ENCODE measurements around the gene TPRG1. TPM values are rescaled to one million over a fixed set of nuclear protein-coding genes. Genes with fewer than 3 reads are reported as not detected.

The TPRG1 gene
- 10 to 100 TPM in 1 of 4 donors, 1 to 10 TPM in 1, under 1 TPM in 1, not detected in 1; 0.66 to 23.1 (median 5.6) TPM for total RNA-seq

GRCh38 chr3:189171707-189172106, at the start of gene TPRG1:
TPRG1 (plus strand) TSS chr3:189171971; CDS start chr3:189207385, 35,414 bp downstream.
- Histone ChIP-seq H3K4me3 (no peak within 1 kb of the TSS), H3K36me3 (no peaks in the 10 kb centered on the region), H3K27ac (no peak within 1 kb of the TSS), H3K27me3 (no peaks in the 10 kb centered on the region), H3K9me3 (no peaks in the 10 kb centered on the region), H3K4me1 (no peaks in the 10 kb centered on the region)
- no peak for DNase-seq
- TF ChIP-seq CTCF (IDR thresholded peaks at IDR 0.05): no peak
- TF ChIP-seq POLR2A (IDR thresholded peaks at IDR 0.05): no peak

- Histone ChIP-seq H3K9me3 (no peaks in the 10 kb centered on the region), H3K4me3 (no peak overlapping the region), H3K27ac (peak overlapping the region in 2 of 4 donors; percentile 1 to 9), H3K4me1 (peaks cover 0 to 7% (median 0%) of the 10 kb centered on the region in 4 donors), H3K27me3 (no peaks in the 10 kb centered on the region), H3K36me3 (no peaks in the 10 kb centered on the region)
- DNase-seq: no peak
- TF ChIP-seq CTCF (IDR thresholded peaks at IDR 0.05) (no peak), POLR2A (IDR thresholded peaks at IDR 0.05) (no peak)
These were observed 49.7 kb upstream of the TPRG1 start for GRCh38 chr3:189122110-189122509.

GRCh38 chr3:189122526-189123205, 49.1 kb upstream of the TPRG1 start:
- no peaks in the 10 kb centered on the region for H3K27me3 ChIP-seq
- no peak overlapping the region for H3K4me3 ChIP-seq
- H3K27ac ChIP-seq: peak overlapping the region in 3 of 4 donors; percentile 1 to 9 (median 7)
- no peak for DNase-seq
- no peaks in the 10 kb centered on the region for H3K36me3 ChIP-seq
- peaks cover 0 to 7% (median 0%) of the 10 kb centered on the region in 4 donors for H3K4me1 ChIP-seq
- TF ChIP-seq POLR2A (IDR thresholded peaks at IDR 0.05) (no peak), CTCF (IDR thresholded peaks at IDR 0.05) (no peak)
- H3K9me3 ChIP-seq: no peaks in the 10 kb centered on the region

GRCh38 chr3:189123595-189124387, 48.0 kb upstream of the TPRG1 start:
- Histone ChIP-seq H3K36me3 (no peaks in the 10 kb centered on the region), H3K27ac (peak overlapping the region in 2 of 4 donors; percentile 1 to 38), H3K27me3 (no peaks in the 10 kb centered on the region), H3K9me3 (no peaks in the 10 kb centered on the region), H3K4me1 (peaks cover 0 to 7% (median 0%) of the 10 kb centered on the region in 4 donors), H3K4me3 (no peak overlapping the region)
- DNase-seq: peak in 1 of 3 donors; percentile 53
- TF ChIP-seq POLR2A (IDR thresholded peaks at IDR 0.05) (no peak), CTCF (IDR thresholded peaks at IDR 0.05) (no peak)

GRCh38 chr3:189132231-189132671, 39.5 kb upstream of the TPRG1 start:
- peak overlapping the region in 3 of 4 donors; percentile 38 to 69 (median 60) for H3K27ac ChIP-seq
- peak in 2 of 3 donors; percentile 51 to 84 for DNase-seq
- peaks cover 0 to 10% (median 0%) of the 10 kb centered on the region in 4 donors for H3K4me1 ChIP-seq
- no peaks in the 10 kb centered on the region for H3K36me3 ChIP-seq
- no peak overlapping the region for H3K4me3 ChIP-seq
- no peaks in the 10 kb centered on the region for H3K27me3 ChIP-seq
- H3K9me3 ChIP-seq: no peaks in the 10 kb centered on the region
- no peak for TF ChIP-seq POLR2A (IDR thresholded peaks at IDR 0.05)
- no peak for TF ChIP-seq CTCF (IDR thresholded peaks at IDR 0.05)

Measured in Peyer's patch (tissue), 4 donors.